GM18505 (cell line): ENCODE measurements around the gene PDGFRB.

Experiments
- ATAC-seq: cut with Tn5 transposase; IDR thresholded peaks from one replicate; pipeline ENCODE4 v1.9.1; 2021; ENCODE audit not compliant: unreplicated experiment
- POLR2A ChIP-seq: IDR thresholded peaks from 4 replicates; pipeline ENCODE4 v1.6.1; 2011; ENCODE audit warnings: borderline replicate concordance; ENCODE audit not compliant: insufficient read depth, insufficient read length; ENCODE audit errors: extremely low read depth

The PDGFRB gene

GRCh38 chr5:150124111-150124557 lies 31.5 kb downstream of the PDGFRB start:
- no peak for TF ChIP-seq POLR2A
- ATAC-seq = no peak

DNA sequence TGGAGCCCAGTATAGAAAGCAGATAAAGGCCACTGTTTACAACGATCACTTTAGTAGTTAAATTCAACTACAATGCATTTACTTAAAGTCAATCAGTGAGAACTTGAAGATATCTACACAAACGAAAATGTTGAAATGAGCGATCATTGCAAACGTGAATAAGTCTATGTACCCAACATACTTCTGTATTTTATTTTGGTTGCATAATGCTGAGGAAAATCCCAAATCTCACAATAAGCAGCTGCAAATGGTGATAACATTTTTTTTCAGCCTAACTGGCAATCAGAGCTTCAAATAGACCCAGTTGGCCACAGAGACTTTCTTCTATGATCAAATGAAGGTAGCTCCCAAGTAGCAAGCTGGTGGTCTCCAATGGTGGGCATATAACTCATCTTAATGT lies 32.1 kb downstream of the PDGFRB start:
- TF ChIP-seq POLR2A = no peak

DNA sequence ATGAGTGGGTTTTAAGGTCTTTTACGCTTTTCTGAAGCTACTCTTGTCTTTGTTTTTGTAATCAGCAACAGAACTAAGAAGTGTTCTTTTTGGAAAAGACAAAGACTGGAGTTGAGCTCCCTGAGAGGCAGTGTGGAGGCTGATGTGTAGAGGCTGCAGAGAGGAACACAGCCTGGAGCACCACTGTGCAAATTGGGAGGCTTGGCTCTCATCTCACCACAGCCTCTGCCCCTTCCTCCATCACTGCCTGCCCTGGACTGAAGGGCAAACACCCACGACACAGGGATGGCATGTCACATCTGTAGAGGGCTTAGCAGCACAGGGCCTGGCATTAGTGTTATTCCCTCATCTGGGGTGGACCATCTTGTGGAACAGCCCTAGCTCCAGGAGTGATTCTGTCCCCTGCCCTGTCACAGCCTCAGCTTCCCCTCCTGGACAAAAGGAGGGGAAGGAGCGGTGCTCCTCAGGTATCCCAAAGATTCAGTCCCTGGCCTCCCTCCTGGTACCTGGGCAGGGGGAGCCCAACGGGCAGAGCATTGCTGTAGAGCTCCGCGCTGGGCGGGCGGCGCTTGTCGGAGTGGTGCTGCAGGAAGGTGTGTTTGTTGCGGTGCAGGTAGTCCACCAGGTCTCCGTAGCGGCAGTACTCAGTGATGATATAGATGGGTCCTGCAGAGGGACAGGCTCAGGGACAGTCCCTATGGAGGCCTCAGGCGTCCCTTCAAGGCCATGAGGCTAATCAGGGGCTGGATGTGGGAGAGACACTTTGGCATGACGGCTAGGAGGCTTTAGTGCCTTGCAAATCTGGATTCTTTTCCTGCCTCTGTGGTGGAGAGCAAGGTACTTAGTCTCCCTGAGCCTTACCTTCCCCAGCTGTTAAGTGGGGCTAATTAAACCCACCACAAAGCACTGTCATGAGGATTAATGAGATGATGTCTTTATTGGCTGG lies 32.8 kb downstream of the PDGFRB start:
- no peak for TF ChIP-seq POLR2A
- no peak for ATAC-seq

More for the DNA sequence above, 32.1 kb downstream of the PDGFRB start:
- ATAC-seq = no peak

DNA sequence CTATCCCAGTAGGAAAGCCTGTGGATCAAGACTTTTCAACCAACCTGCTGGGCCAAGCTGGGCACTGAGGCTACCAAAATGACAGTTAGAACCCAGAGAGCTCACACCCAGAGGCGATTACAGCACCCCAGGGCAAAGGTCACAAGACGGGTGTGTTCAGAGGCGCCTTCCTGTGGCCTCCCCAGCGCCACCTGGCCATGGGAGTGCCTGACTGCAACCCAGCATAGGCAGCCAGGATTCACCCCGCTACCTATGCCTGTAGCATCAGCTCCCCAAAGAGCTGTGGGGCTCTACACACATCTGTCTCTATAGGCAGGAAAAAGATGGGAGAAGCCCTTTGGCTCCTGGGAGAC lies 33.5 kb downstream of the PDGFRB start:
- TF ChIP-seq POLR2A = no peak
- ATAC-seq = no peak

GRCh38 chr5:150121448-150122157 lies 34.0 kb downstream of the PDGFRB start:
- no peak for ATAC-seq
- TF ChIP-seq POLR2A = no peak

- no peak for ATAC-seq
- no peak for TF ChIP-seq POLR2A
These were observed 34.8 kb downstream of the PDGFRB start for GRCh38 chr5:150120617-150121447.

- TF ChIP-seq POLR2A = no peak
- no peak for ATAC-seq
These were observed 35.6 kb downstream of the PDGFRB start for GRCh38 chr5:150120062-150120441.

DNA sequence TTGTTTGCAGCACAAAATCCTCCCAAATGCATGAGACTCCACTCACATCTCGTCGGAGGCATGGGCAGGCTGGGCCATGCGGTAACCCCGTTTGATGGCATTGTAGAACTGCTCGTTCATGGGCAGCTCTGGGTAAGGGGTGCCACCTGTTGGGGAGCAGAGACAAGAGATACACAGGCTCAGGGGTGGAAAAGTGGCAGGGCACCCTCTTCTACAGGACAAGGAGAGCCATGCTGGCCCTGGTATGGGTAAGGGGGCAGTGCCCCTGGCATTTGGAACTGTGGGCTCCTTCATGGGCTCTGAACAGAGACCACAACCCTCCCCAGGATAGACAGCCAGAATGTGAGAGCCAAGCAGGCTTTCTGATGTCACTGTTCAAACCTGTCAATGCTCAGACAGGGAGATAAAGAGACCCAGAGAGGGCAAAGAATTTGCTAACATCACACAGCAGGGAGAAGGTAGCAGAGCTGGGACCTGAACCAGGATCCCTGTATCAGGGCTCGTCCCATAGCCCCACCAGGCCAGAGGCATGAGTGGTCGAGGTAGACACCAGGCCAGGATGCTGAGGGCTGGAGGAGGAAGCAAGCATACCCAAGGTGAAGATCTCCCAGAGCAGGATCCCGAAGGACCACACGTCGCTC lies 36.1 kb downstream of the PDGFRB start:
- TF ChIP-seq POLR2A = no peak
- ATAC-seq = no peak

DNA sequence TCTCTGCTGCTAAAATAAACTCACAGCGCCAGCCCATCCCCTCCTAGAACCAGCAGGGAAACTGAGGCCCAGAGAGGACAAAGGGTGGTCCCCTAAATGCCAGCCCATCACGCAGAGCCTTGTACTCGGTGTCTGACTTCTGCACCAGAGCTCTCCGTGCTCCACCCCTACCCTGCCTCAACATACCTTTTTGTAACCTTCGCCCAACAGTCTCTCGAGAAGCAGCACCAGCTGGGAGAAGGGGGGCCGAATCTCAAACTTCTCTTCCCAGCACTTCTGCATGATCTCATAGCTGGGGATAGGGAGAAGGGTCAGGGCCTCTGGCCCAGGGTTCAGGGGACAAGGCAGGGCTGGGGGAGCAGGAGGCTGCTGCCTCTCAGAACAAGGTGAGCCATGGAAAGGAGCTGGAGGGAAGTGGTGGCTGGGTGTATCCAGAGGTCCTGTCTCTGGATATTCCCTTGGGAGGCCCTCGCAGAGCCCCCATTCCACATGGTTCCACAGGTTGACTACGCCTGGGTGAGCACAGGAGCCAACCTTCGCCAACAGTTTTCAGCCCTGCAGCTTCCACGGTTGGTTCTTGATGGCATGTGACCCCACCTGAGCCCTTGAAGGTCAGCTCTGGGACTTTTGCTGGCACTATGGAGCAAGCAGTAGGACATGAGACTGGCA lies 37.0 kb downstream of the PDGFRB start:
- ATAC-seq = no peak
- TF ChIP-seq POLR2A = no peak

DNA sequence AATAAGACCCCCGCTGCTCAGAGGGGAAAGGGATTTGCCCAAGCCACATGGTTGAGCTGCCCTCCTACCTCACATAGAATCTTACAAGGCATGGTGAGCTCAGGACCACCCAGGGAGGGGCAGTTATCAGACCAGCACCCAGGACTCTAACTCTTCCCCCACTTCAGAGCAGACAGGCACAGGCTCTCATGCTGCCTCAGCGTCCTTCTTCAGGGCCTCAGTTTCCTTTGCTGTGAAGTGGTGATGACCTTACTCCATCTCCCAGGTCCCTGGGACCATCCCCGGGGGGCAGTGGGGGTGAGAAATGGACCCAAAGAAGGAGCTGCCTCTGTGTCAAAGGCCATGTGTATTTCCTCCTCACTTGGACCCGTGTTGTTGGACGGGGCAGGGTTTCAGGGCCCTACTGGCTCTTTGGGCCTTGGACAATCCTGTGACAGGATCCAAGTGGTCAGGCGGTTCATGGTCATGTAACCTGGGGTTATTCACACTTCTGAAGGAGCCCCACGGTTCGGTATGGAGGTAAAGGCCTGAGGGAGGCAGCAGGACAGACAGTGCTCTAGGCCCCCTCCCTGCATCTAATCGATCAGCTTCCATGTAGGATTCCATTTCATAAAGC lies 37.6 kb downstream of the PDGFRB start:
- ATAC-seq = no peak
- no peak for TF ChIP-seq POLR2A

GRCh38 chr5:150116667-150117400 lies 38.8 kb downstream of the PDGFRB start:
- no peak for ATAC-seq
- no peak for TF ChIP-seq POLR2A
